NB4 (cell line): ENCODE data around the gene CTNNA3.

Source experiments
- DNase-seq: peaks from one replicate; pipeline ENCODE4 v3.0.0; 2010; ENCODE audit warnings: low read depth
- H3K4me3 ChIP-seq: one replicate; pipeline ENCODE4 v1.5.1; 2011; ENCODE audit warnings: mild to moderate bottlenecking, low read depth, low read length, moderate library complexity
- CTCF ChIP-seq: IDR thresholded peaks from one replicate; pipeline ENCODE4 v1.5.1; 2012; ENCODE audit warnings: low read depth, low read length
- MYC ChIP-seq: IDR thresholded peaks from 2 replicates; pipeline ENCODE4 v1.6.1; 2011; ENCODE audit warnings: low read depth, low read length
- POLR2A ChIP-seq: IDR thresholded peaks from 2 replicates; pipeline ENCODE4 v1.6.1; 2011; ENCODE audit warnings: mild to moderate bottlenecking; ENCODE audit not compliant: insufficient read length; ENCODE audit errors: extremely low read depth
- TF ChIP-seq, protein P1 (sequence below): IDR thresholded peaks from 2 replicates; pipeline ENCODE4 v1.6.1; 2011; ENCODE audit warnings: low read depth, low read length

The CTNNA3 gene

DNA sequence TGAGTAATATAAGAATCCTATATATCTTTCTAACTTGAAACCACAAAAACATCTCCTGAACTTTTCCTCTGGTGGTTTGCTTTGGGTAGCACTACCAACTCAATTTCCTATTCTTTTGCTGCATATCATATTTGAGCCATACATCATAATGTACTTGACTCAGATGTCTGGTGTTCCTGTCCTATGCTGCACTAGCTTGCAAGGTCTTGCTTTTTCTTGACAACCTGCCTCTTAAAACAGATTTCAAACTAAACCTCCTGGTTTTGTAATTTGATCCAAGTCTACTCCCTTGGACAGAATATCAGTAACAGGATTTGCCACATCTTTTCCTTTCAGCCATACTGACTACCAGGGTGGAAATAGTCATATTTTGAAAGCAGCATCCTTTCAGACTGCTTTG is 1290.4 kb downstream of the CTNNA3 start:
- TF ChIP-seq POLR2A (no peak), CTCF (no peak), MYC (no peak)
- TF ChIP-seq, protein P1, sequence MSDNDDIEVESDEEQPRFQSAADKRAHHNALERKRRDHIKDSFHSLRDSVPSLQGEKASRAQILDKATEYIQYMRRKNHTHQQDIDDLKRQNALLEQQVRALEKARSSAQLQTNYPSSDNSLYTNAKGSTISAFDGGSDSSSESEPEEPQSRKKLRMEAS, result no peak
- no peak for DNase-seq

GRCh38 chr10:66398669-66399068 is 1297.3 kb downstream of the CTNNA3 start:
- TF ChIP-seq CTCF, result no peak
- TF ChIP-seq MYC, result no peak
- TF ChIP-seq, protein P1, result no peak
- TF ChIP-seq POLR2A, result no peak
- no peak for DNase-seq
- no peak overlapping the region for H3K4me3 ChIP-seq

More for the DNA sequence above, 1290.4 kb downstream of the CTNNA3 start:
- no peak overlapping the region for H3K4me3 ChIP-seq

DNA sequence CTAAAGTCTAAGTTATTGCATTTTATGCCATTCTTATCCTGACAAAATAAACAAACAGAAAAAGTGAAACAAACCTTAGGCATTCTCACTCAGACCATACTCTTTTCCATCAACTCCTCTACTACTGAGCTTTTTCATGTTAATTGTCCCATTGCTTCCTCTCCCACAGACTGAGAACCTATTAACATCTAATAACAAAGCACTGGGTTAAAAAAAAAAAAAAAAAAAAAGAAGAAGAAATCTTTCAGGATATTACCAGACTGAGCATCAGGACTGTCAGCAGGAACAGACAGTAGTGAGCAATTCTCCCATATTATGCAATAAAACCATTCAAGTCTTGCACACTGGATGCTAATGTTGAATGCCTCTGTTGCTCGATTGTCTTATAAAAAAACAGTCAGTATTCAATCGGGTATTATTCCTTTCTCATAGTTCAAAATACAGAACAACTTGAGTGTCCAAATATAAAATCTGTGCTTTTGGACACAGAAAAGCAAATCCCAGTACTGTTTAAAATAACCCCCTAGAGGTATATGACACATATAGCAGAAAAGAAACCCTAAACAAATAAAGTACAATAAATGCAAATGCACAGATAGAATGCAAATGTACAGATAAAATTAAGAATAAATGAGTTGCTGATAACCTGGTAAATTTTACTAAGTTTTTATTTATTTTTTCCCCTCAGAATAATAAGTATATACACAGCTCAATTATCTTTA is 1301.5 kb downstream of the CTNNA3 start:
- DNase-seq, result no peak
- H3K4me3 ChIP-seq, result no peak overlapping the region
- TF ChIP-seq POLR2A, result no peak
- TF ChIP-seq CTCF, result no peak
- TF ChIP-seq, protein P1, result no peak
- no peak for TF ChIP-seq MYC

DNA sequence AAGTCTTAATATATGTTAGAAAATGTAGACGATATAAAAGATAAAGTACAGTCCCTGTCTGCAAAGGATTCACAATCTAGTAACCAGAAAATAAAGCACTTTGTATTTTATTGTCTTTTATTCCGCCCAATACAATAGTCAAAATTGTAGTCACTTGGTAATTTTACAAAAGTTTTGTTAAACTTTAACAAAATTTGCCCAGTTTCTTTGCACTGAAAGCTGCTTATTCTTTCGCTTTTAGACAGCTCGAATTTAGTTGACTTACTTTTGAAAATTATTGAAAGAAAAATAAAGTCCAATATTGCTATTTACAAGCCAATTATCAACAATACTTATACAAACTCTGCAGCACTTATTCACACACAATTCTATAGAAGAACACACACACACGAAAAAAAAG is 1305.1 kb downstream of the CTNNA3 start:
- no peak overlapping the region for H3K4me3 ChIP-seq
- DNase-seq, result no peak
- TF ChIP-seq, protein P1, result no peak
- TF ChIP-seq POLR2A, result no peak
- no peak for TF ChIP-seq MYC
- no peak for TF ChIP-seq CTCF

- no peak for TF ChIP-seq MYC
- TF ChIP-seq CTCF, result no peak
- TF ChIP-seq, protein P1, result no peak
- no peak for TF ChIP-seq POLR2A
- H3K4me3 ChIP-seq, result no peak overlapping the region
- no peak for DNase-seq
These were observed 1315.0 kb downstream of the CTNNA3 start for GRCh38 chr10:66381045-66381444.
